ENCODE data around the gene WHRN.

WHRN gene

DNA sequence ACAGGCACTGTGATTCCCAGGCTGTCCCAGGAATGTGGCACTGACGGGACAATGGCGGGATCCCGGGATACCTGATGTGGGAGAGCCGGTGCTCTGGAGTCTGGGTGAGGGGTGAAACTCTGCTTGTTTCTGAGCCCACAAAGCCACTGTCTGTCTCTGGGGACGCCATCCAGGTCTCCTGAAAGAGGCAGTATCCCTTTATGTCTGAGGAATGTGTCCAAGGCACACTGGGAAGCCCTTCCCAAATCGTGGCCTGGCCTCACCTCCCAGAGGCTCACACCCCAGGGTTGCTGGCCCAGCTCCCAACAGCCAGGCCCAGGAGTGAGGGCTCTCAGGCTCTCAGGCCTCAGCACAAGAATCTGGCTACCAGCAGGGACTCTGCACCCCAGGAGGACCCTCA is 148.5 kb downstream of the WHRN start:
- DNase-seq = no peak

- DNase-seq = no peak
Measured at GRCh38 chr9:114355821-114356220, 149.5 kb downstream of the WHRN start.

All from OCI-M1 (cell line).